GM12892 (cell line): ENCODE results near the gene BARHL1.

Experiments
- DNase-seq: peaks from one replicate; pipeline ENCODE4 v3.0.0; 2011; ENCODE audit not compliant: insufficient read length
- FAIRE-seq: peaks from 2 replicates; lab custom pipeline; 2011; peaks lifted over from hg19 to GRCh38; lab: Jason Lieb, UNC
- POLR2A ChIP-seq: IDR thresholded peaks from 2 replicates; pipeline ENCODE4 v1.6.1; 2011; ENCODE audit warnings: low read depth, low read length, control low read depth
- POLR2AphosphoS5 ChIP-seq: IDR thresholded peaks from 2 replicates; pipeline ENCODE4 v1.6.1; 2011; ENCODE audit warnings: low read depth, low read length, control low read depth
- TAF1 ChIP-seq: IDR thresholded peaks from 2 replicates; pipeline ENCODE4 v1.6.1; 2011; ENCODE audit warnings: low read depth, mild to moderate bottlenecking, control low read depth, low read length, borderline replicate concordance

The BARHL1 gene

DNA sequence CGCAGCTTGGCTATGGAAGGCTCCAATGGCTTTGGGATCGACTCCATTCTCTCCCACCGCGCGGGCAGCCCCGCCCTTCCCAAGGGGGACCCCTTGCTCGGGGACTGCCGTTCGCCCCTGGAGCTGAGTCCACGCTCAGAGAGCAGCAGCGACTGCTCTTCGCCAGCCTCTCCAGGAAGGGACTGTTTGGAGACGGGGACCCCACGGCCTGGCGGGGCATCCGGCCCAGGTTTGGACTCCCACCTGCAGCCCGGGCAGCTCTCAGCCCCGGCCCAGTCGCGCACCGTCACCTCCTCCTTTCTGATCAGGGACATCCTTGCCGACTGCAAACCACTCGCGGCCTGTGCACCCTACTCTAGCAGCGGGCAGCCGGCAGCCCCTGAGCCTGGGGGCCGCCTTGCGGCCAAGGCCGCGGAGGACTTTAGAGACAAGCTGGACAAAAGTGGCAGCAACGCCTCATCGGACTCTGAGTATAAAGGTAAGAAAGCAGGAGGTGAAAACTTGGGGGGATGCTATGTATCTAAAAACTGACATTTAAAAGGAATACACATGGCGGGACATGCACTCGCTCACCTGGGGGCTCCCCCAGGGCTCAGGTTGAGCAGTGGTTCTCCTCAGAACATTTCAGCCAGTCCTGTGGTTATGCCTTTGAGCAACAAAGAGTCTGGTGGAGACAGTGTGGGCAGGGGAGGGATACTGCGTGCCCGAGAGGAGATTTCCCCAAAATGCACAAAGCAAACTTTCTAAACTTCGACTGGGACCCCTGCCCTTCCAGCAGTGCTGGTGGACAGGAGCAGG lies 579 bp downstream of the BARHL1 start:
- FAIRE-seq (no peak), DNase-seq (no peak)
- TF ChIP-seq TAF1 (no peak), POLR2AphosphoS5 (no peak), POLR2A (no peak)

DNA sequence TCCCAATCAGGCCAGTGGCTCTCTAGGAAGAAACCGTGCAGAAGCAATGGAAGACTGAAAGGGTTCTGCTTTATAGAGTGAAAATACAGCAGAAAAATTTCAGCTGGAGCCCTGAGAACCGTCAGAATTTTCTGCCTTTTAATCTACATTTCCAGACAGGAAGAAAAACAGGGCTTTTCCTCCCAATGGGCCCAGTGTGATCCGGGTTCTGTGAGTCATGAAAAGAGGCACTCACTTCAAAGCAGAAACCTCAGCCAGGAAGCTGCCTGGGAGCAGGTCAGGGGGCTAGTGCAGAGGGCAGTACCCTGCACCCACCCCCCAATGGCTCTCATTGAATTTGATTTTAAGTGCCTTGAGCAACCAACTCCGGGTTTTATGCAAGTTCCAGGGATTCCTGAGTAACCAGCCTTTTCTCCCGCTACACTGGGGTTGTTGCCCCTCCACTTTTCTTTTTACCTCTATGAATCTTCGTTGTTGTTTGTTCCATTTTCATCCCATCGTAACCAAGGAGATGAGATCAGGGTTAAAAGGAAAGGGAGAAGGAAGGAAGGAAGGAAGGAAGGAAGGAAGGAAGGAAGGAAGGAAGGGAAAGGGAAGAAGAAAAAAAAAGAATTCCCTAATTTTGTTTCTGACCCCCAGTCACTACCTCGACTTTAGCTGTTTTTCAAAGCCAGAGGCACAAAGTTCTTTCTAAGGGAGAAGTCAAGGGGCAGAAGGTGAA lies 1.3 kb downstream of the BARHL1 start:
- no peak for FAIRE-seq
- TF ChIP-seq POLR2A: no peak
- TF ChIP-seq POLR2AphosphoS5: no peak
- DNase-seq: no peak

DNA sequence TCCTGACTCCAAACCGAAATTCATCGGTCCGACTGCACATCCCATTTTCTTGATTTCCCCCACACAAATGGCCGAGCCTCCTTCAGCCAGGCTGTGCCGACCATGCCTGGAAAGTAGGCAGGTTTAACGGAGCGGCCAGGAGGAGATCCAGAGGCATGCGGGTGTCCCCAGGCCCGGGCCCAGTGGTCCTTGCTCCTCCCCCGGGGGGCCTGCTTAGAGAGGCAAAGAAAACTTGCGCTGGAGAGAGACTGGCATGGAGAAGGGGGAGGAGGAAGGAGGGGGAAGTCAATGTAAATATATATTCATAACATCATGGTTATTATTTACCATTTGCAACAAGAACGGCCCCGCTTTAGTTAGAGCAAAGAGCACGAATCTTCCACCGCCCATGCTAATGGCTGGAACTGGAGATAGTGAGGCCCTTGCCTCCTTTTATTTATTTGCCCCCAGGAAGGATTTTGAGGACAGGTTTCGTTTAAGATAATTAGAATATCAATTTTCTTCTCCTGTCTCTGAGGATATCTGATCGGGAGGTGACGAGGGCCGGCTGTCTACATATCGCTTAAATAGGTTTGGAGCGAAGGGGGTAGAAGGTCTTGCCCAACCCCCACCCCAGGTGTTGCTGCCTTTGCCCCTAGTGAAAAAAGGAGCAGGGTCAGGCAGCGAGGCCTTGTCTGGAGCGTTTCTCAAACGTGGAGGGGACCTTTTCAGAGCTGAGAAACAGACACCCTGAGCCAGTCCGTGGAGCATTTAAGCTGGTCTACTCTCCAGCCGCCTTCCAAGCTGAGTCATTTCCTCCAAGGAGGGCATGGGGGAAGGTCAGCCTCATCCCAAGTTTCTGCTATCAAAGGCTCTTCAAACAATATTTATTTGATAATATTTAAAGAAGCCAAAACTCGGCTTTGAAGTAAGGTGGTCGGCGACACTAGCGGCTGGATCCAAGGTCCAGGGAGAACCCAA lies 2.5 kb downstream of the BARHL1 start:
- no peak for TF ChIP-seq POLR2A
- no peak for TF ChIP-seq TAF1
- TF ChIP-seq POLR2AphosphoS5: no peak
- FAIRE-seq: no peak

DNA sequence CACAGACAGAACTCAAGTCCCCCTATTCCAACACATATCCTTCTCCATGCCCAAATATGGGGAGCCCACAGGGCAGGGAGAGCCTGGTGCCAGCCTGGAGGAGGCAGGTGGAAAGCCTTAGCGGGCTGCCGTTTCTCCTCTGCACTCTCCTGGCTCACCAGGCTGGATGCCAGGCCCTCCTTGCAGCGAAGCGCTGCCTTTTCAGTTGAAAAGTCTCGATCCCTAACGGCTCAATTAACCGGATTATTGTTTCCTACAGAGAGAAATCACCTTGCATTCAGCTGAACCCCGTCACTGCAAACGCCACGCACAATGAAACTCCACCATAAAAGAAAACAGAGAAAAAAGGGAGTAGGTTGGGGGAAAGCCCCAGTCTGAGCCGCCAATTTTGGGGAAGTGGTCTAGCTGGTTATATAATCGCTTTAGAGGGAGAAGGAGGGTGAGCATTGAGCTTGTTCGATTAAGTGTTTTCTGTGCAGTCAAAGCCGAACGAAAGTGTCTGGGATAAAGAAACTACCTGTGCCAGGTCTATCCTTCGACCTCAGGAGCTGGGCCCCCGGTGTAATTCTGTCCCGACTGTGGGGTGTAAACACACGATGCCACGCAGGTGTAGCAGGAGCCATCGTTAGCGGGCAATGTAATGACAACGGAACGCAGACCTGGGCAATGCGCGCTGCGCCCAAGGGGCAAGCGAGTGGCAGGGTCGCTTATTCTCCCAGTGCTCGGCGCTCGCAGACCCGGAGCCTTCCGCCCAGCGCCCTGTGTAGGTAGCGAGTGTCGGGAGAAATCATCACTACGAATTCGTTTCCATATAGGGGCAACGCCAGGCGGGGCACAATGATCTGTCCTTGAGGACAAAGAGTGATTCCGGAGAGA lies 3.8 kb downstream of the BARHL1 start:
- TF ChIP-seq POLR2A (no peak), POLR2AphosphoS5 (no peak), TAF1 (no peak)
- DNase-seq (no peak), FAIRE-seq (no peak)

More for the DNA sequence above, 2.5 kb downstream of the BARHL1 start:
- DNase-seq: no peak

DNA sequence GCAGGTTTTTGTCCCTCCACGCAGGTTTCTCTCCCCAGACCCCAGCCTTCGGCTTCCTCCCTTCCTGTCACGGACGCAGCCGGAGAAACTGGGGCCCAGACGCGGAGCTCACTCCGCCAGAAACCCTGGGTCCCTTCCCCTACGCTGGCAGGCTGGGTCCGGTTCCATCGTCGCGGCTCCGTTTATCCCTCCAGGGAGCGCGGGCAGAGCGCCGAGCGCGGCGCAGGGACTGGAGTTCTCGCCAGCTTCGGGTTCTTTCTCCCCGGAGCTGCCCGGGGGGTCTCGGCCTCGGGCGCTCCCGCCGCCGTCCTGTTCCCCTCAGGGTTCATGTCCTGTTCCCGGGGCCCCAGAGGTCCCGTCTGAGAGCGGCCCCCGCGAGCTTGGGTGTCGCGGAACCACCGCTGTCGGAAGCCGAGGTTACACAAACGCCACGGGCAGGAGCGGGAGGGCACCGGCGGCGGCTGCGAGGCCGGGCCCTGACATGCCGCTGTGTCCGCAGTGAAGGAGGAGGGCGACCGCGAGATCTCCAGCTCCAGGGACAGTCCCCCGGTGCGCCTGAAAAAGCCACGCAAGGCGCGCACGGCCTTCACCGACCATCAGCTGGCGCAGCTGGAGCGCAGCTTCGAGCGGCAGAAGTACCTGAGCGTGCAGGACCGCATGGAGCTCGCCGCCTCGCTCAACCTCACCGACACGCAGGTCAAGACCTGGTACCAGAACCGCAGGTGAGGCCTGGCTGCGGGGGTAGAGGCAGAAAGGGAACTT lies 4.6 kb downstream of the BARHL1 start:
- DNase-seq (no peak), FAIRE-seq (no peak)
- TF ChIP-seq POLR2A (no peak), POLR2AphosphoS5 (no peak), TAF1 (no peak)

DNA sequence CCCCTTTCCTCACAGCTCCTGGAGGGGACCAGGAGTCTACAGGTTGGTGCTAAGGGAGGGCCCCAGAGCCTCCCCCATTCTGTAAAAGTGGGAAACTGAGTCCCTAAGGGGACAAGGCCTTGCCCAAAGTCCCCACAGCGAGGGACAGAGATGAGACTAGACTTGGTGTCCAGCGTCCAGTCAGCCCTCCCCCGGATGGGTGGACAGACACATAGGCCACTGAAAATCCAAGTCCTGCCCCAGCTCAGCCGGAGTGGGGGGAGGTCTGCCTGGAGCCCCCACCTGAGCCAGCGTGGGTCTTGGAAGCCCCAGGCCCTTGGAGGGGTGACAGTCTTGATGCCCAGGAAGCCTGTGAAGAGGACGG lies 5.2 kb downstream of the BARHL1 start:
- FAIRE-seq (no peak), DNase-seq (no peak)
- TF ChIP-seq TAF1 (no peak), POLR2A (no peak), POLR2AphosphoS5 (no peak)

DNA sequence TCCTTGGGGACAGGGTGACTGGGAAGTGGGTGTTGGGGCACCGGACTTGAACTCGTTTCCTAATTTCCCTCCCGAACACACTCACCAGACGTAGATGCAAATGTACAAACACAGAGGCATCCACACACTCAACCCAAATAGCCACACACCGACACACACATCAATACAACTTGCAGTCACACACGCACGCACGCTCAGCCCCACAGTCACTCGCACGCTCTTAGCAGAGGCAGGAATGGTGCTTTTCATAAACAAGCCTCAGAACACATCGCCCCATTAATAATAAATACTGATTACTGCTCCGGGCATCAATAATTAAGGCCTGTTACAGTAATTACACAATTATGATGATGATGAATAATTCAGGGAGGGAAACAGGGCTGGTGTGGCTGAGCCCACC lies 5.7 kb downstream of the BARHL1 start:
- DNase-seq (no peak), FAIRE-seq (no peak)
- TF ChIP-seq POLR2AphosphoS5 (no peak), POLR2A (no peak), TAF1 (no peak)

DNA sequence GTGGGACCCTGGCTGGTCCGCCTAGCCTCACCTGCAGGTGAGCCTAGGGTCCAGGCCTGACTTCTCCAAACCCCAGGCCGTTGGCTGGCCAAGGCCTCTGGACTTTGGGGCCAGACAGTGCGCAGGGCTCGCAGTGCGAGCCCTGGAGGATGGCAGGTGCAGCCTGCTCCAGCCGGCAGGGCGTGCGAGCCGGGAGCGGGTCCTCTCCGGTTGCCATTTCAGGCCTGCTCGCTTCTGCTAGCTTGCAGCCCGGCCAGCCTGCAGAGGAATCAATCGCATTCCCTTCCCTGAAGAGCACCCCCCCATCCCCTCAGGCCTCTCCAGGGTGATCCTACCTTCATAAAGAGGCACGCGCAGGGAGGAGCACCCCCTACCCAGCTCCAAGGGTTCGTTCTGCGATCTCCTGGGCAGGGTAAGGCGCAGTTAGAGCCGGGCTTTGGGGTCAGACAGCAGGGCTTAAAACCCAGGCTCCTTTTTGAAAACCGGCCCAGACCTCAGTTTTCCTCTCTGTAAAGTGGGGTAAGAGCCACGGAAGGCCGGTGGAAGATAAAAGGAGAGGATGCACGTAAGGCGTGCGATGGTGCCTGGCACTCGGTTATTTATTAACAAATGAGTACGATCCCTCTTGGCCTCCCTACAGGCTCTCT lies 6.2 kb downstream of the BARHL1 start:
- no peak for DNase-seq
- no peak for TF ChIP-seq TAF1
- no peak for TF ChIP-seq POLR2AphosphoS5
- no peak for TF ChIP-seq POLR2A
- no peak for FAIRE-seq

DNA sequence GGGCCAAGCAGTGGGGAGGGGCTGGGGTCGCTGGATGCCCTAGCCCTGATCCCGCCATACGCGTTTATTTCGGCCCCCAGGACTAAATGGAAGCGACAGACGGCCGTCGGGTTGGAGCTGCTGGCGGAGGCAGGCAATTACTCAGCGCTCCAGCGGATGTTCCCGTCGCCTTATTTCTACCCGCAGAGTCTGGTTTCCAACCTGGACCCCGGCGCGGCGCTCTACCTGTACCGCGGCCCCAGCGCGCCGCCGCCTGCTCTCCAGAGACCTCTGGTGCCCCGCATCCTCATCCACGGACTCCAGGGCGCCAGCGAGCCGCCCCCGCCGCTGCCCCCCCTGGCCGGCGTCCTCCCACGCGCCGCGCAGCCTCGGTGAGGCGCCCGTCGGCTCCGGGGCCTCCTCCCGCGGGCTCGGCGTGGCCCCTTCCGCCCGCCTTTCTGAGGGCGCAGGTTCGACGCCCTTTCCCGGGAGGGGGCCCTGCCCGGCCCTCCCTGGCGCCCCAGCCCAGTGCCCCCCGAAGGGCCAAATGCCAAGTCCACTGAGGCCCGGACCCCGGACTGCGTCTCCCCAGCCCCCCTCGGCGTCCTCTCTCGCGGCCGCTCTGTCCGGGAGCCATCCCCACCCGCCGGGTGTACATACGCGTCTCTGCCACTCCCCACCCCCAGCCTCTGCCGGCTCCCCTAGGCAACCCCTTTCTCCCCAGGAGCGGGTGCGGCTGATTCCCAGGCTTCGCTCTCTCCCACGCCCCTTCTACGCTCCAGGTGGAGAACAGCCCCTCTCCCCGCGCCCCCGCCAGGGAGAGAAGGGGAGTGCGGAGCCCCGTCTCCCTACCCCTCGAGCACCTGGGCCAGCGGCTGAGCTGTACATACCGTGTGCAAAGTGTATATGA lies 7.0 kb downstream of the BARHL1 start:
- DNase-seq (no peak), FAIRE-seq (no peak)
- TF ChIP-seq TAF1: no peak
- no peak for TF ChIP-seq POLR2AphosphoS5
- TF ChIP-seq POLR2A: no peak
